Measurements from ENCODE around the gene CRTC1.
A peak's percentile ranks its signal among the peaks of the same experiment; 100 is the strongest.

CRTC1 gene

GRCh38 chr19:18769989-18770528, 86.6 kb downstream of the CRTC1 start:
- no peak for DNase-seq (ENCODE audit: low read depth)

DNA sequence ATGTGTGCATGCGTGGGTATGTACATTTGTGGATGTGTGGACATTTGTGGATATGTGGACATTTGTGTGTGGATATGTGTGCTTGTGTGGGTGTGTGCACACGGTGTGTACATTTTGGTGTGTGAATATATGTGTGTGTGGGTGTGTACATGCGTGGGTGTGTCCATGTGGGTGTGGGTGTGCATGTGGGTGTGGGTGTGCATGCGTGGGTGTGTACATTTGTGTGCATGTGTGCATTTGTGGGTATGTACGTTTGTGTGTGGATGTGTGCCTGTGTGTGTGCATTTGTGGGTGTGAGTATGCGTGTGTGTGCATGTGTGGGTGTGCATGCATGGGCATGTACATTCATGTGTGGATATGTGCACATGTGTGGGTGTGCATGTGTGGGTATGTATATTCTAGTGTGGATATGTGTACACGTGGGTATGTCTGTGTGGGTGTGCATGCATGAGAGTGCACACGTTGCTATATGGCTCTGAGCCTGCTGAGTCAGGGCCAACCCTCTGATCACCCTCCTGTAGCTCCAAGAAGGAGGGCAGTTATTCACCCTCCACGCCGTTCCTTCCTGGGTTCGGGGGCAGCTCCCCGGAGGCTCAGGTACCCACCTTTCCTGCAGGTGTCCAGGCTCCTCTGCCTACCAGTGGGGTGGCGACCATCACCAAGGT, 87.3 kb downstream of the CRTC1 start:
- DNase-seq (ENCODE audit: low read depth): no peak

DNA sequence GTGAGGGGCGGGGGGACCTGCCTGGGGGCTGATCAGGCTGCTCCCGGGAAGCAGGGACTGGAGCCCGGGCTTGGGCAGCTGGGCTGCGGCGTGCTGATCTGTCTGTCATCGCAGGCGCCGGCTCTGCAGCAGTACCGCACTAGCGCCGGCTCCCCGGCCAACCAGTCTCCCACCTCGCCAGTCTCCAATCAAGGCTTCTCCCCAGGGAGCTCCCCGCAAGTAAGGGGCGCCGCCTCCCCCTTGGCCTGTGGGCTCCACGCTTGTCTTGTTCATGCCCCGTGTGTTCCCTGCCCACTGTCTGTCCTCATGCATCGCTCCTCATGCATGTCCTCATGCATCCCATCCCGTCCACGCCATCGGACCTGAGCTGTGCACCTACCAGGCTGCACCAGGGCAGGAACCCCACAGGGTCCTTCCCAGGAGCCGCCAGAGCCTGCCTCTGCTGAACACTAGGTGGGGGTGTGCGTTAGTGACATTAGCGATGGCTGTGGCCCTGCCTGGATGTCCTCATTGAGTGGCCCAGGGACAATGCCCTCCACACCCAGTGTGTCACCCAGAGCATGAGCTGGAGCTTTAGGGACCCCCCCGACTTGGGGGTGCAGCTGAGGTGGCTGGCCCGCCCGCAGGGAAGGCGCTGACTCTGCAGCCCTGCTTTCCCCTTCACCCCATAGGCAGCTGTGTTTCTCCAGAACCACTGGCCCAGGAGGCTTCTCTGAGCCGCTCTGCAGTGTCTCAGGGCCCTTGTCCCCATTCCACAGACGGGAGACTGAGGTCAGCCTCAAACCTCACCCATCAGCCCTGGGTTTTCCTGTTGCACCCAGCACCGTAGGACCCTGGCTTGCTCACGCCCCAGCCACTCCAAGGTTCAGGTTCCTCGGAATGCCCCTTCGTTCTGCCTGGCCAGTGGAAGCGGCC, 88.1 kb downstream of the CRTC1 start:
- no peak for DNase-seq (ENCODE audit: low read depth)

GRCh38 chr19:18772620-18773587, 89.4 kb downstream of the CRTC1 start:
- no peak for DNase-seq (ENCODE audit: low read depth)

GRCh38 chr19:18773682-18774081, 90.2 kb downstream of the CRTC1 start:
- no peak for DNase-seq (ENCODE audit: low read depth)

DNA sequence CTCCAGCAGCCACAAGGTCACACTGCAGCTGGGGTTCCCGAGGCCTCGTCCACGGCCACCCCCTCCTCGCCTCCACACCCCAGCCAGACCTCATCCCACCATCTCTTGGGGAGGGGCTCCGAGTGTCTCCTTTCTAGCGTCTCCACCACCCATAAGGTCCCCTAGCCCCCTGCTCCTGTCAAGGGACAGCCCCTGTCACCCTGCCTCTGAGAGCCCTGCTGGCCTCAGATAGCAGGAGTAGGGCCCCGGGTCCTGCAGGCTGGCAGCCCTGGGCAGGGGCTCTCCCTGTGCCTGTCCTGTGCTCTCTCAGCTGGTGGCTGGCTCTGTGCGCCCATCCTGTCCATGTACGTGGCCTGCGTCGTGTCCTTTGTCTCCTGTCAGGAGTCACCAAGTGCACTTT, 90.6 kb downstream of the CRTC1 start:
- DNase-seq (ENCODE audit: low read depth): no peak

DNA sequence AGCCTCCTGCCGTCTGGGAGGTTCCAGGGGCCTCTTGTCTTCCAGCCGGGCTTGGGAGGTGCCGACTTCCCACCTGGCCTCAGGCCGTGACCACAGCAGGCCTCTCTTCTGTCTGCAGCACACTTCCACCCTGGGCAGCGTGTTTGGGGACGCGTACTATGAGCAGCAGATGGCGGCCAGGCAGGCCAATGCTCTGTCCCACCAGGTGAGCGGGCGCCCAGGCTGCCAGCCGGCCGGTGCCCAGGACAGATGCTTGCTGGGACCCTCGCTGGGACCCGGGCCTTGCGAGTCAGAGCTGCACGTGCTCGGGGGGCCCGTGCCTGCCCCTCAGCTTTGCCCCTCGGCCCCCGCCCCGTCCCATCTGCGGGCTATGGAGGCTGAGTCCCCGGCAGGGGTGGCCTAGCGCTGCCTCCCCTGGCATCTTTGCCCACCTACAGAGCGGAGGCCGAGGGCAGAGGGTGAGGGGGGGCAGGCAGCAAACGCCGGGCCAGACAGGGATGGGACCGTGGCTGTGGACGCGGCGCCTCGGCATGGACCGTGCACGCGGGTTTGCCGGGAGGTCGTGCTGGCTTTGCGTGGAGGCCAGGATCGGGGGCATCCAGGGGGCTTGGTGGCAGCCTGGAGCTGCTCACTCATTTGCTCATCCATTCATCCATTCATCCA, 91.4 kb downstream of the CRTC1 start:
- DNase-seq (ENCODE audit: low read depth): no peak

GRCh38 chr19:18775586-18776287, 92.3 kb downstream of the CRTC1 start:
- peak; percentile 34 for DNase-seq (ENCODE audit: low read depth)

DNA sequence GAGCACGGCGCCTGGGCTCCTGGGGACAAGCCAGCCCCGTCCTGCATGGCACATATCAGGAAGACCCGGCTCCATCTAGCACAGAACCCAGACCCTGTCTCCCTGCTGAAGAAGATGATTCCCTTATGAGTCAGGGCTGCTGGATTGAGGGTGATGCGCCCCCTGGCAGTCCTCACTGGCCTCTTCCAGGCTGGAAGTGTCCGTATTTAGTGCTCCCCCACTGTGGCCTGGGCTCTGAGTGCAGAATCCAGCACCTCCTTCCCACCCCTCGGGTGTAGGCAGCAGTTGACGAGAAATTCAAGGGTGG, 92.8 kb downstream of the CRTC1 start:
- peak; percentile 29 for DNase-seq (ENCODE audit: low read depth)

- peak; percentile 5 for DNase-seq (ENCODE audit: low read depth)
These were observed 93.3 kb downstream of the CRTC1 start for GRCh38 chr19:18776736-18777135.

DNA sequence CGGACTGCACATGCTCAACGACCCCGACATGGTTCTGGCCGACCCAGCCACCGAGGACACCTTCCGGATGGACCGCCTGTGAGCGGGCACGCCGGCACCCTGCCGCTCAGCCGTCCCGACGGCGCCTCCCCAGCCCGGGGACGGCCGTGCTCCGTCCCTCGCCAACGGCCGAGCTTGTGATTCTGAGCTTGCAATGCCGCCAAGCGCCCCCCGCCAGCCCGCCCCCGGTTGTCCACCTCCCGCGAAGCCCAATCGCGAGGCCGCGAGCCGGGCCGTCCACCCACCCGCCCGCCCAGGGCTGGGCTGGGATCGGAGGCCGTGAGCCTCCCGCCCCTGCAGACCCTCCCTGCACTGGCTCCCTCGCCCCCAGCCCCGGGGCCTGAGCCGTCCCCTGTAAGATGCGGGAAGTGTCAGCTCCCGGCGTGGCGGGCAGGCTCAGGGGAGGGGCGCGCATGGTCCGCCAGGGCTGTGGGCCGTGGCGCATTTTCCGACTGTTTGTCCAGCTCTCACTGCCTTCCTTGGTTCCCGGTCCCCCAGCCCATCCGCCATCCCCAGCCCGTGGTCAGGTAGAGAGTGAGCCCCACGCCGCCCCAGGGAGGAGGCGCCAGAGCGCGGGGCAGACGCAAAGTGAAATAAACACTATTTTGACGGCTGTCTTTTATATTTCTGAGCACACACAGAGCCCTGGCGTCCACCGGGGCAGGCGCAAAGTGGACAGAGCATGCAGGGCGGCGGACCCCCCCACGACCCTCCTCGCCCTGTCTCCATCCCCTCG, 94.0 kb downstream of the CRTC1 start:
- DNase-seq (ENCODE audit: low read depth): no peak

DNA sequence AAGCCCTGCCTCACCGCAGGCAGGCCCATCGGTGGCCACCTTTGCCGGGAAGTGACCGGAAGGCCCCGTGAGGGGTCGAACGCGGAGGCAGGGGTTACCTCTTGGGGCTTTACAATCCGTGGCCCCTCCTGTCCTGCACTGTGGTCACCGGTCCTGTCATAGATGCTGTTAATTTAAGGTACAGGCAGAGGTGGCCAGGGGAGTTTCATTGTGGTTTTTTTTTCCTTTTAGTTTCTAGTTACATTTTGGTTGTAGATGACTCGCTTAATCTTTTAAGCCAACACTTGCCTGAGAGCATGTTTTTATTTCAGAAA, 94.6 kb downstream of the CRTC1 start:
- DNase-seq (ENCODE audit: low read depth): no peak

GRCh38 chr19:18778826-18779495, 95.5 kb downstream of the CRTC1 start:
- no peak for DNase-seq (ENCODE audit: low read depth)

DNA sequence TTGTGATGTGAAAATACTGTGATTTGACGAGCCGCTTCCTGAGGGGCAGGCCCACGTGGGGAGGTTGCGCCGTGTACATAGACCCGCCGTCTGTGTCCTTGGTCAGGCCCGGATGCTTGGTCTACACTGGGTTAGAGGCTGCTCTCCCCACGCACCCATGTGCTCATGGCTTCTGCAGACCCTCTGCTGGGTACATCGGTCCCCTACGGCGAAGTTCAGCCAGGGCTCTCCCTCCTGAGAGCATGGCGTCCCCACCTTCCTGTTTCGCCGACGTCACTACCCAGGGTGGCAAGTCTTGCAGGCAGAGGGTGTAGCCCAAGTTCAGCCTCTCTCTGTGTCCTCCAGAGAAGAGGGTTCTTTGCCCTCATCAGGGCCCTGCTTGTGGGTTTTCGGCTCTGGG, 96.6 kb downstream of the CRTC1 start:
- DNase-seq (ENCODE audit: low read depth): no peak

- DNase-seq (ENCODE audit: low read depth): no peak
These were observed 97.2 kb downstream of the CRTC1 start for GRCh38 chr19:18780631-18781030.

- no peak for DNase-seq (ENCODE audit: low read depth)
These were observed 97.6 kb downstream of the CRTC1 start for GRCh38 chr19:18781047-18781600.

DNA sequence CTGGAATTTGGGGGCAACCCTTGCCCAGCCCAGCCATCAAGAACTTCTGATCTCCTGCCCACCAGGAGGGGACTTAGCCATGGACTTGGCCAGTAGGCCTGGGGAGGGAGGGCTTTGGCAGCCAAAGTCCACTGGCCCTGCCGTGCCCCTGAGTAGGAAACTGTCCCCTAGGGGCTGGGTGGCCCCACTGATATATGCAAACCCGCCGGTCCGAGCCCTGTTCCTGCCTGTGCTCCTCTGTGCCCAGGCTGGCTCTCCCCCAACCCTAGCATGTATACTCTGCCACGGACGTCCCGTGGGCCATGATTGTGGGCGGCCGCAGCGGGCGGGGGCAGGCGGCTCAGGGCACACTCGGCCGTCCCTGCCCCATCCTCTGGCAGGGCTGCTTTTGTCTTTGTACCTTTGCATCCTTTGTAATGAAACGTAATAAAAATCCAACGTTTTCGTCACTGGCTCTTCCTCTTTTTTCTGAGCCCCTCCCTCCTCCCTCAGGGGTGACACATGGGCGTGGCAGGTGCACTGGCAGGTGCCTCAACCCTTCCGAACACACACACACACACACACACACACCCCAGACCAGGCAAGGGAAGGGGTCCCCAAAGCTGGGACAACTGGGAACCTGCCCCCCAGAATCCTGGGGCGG, 98.5 kb downstream of the CRTC1 start:
- no peak for DNase-seq (ENCODE audit: low read depth)

DNA sequence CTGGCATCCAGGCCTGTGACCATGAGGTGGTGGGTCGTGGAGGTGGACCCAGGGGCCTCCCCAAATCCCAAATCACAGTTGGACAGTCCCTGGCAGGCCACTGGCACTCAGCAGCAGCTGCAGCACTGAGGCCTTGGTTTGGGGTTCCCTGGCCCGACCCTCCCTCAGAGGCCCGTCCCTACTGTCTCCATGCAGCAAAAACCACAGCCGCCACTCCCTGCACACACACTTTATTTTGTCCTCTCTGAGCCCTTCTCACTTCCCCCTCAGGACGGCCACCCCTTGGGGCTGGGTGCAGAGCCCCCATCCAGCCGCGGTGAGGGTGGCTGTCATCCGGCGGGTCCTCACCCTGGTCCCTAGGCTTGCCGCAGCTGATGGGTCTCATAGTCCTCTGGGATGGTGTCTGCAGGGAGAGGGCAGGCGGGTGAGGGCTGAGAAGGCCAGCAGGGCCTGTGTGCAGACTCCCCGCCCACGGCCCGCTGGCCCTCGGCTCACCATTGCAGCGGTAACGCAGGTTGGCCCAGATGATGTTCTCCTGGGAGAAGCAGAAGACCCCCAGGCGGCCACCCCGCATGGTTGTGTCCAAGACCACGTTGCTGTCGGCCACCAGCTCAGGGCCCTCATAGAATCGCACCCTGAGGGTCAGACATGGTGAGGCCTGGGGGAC, 99.2 kb downstream of the CRTC1 start:
- DNase-seq (ENCODE audit: low read depth): no peak

All from HS-5 (cell line).